Spleen (tissue), 13 donors: ENCODE results near the gene SCIN. TPM values are rescaled to one million over a fixed set of nuclear protein-coding genes. Genes with fewer than 3 reads are reported as not detected.
"Not testable (repeated sequence)": the region's sequence is repeated elsewhere in the genome, so short reads cannot be mapped to it uniquely, and the experiment has no call there.

Source experiments
- DNase-seq: peaks from one replicate; pipeline ENCODE4 v3.0.0-alpha.2; 2020
- H3K27ac ChIP-seq, 8 donors: fragments of 200-600 bp; sonication (generic) in 7 of 8; 1 replicate in 4 of 8; 2 replicates in 4 of 8; pipeline versions ENCODE4 v1.5.0 to v1.8.0; 2016 to 2021; ENCODE audit warnings: inconsistent platforms in 4 of 8, mild to moderate bottlenecking in 4 of 8, moderate library complexity in 1 of 8
- H3K27me3 ChIP-seq, 7 donors: fragments of 200-600 bp; sonication (generic) in 6 of 7; replicated peaks in 1 of 7; 1 replicate in 4 of 7; 2 replicates in 3 of 7; pipeline versions ENCODE4 v1.5.0 to v1.8.0; 2016 to 2021; ENCODE audit warnings: inconsistent platforms in 3 of 7, mild to moderate bottlenecking in 1 of 7
- H3K36me3 ChIP-seq, 6 donors: fragments of 200-600 bp; sonication (generic) in 5 of 6; 1 replicate in 4 of 6; 2 replicates in 2 of 6; pipeline versions ENCODE4 v1.5.0 to v1.8.0; 2016 to 2021; ENCODE audit warnings: inconsistent platforms in 2 of 6
- H3K4me1 ChIP-seq, 6 donors: fragments of 200-600 bp; sonication (generic) in 5 of 6; 1 replicate in 3 of 6; 2 replicates in 3 of 6; pipeline versions ENCODE4 v1.5.0 to v1.8.0; 2016 to 2021; ENCODE audit warnings: inconsistent platforms in 3 of 6
- H3K4me3 ChIP-seq, 8 donors: fragments of 200-600 bp; sonication (generic) in 7 of 8; 1 replicate in 4 of 8; 2 replicates in 4 of 8; pipeline versions ENCODE4 v1.5.0 to v1.8.0; 2016 to 2021; ENCODE audit warnings: inconsistent platforms in 4 of 8, mild to moderate bottlenecking in 4 of 8, moderate library complexity in 2 of 8
- H3K9me3 ChIP-seq, 8 donors: fragments of 200-600 bp; sonication (generic) in 7 of 8; 1 replicate in 4 of 8; 2 replicates in 4 of 8; pipeline versions ENCODE4 v1.5.0 to v1.8.0; 2016 to 2021; ENCODE audit warnings: inconsistent platforms in 4 of 8
- CTCF ChIP-seq, 11 experiments: fragments of 200-600 bp in 7 of 11; fragments of 450-650 bp in 4 of 11; sonication (generic) in 4 of 11; IDR thresholded peaks in 8 of 11; conservative IDR thresholded peaks in 3 of 11; 1 replicate in 7 of 11; 2 replicates in 4 of 11; pipeline versions ENCODE4 v1.4.0 to v1.8.0; 2016 to 2021; ENCODE audit warnings: antibody characterized with exemption in 11 of 11, inconsistent platforms in 4 of 11, mild to moderate bottlenecking in 1 of 11
- POLR2A ChIP-seq, 3 donors: fragments of 450-650 bp; IDR thresholded peaks; one replicate each; pipeline ENCODE4 v1.5.1; 2017; ENCODE audit warnings: antibody characterized with exemption in 3 of 3, mild to moderate bottlenecking in 1 of 3
- POLR2AphosphoS5 ChIP-seq, 3 donors: sonication (generic); formaldehyde crosslinking; IDR thresholded peaks; one replicate each; pipeline ENCODE4 v1.5.1; 2017; ENCODE audit warnings: antibody characterized with exemption in 3 of 3
- WGBS, 5 donors: extraction: QIAGEN DNeasy Blood & Tissue Kit in 3 of 5; methylation state at CpG; one replicate each; pipeline versions ENCODE4 v1.1.5 to v1.1.7; 2013 to 2018; 5-methylcytosine and 5-hydroxymethylcytosine counted together
- intact Hi-C: fragments of 100-400 bp; cut with DNase I; formaldehyde crosslinking; loops from one replicate; pipeline ENCODE4 v1.15.0; 2023; ENCODE audit warnings: low total_unique reads
- long read RNA-seq, 2 donors: transcript quantifications; one replicate each; lab custom pipeline, GENCODE V29; 2026
- polyA plus RNA-seq, 3 donors: library from polyadenylated mRNA; stranded (reverse); fragments of 200-250 nt; gene quantifications; one replicate each; pipeline ENCODE4 v1.2.1, GENCODE V29; 2013
- total RNA-seq, 7 donors: library from RNA; depleted of rRNA in 3 of 7; stranded (reverse); fragments of >200 nt in 3 of 7; fragmentation: NEBNext Ultra II Directional in 4 of 7; extraction: Animal tissue kit (Norgen Biotek cat#: 25700) in 4 of 7; gene quantifications; one replicate each; pipeline versions ENCODE4 v1.1.0 to v1.2.1, GENCODE V29; 2016 to 2021
- donor health status: healthy with polysubstance abuse.
- donor health status: DM: no; HTN: no; CAD: no; lungs with moderate emphysema.
- donor health status: DM: no; HTN: no; CAD: no.
- donor health status: Bipolar disorder and iron deficiency.
- donor health status: healthy.
- donor health status: DM: no; HTN: no; CAD: no.
- donor health status: DM: yes; HTN: yes; CAD: no.

SCIN gene
- 1 to 10 TPM in 1 of 7 donors, under 1 TPM in 5, not detected in 1; 0.07 to 1.4 (median 0.30) TPM for total RNA-seq
- polyA plus RNA-seq, result under 1 TPM; 0.11 to 0.42 (median 0.15) TPM
- long read RNA-seq, donor 1, result 0 reads
- long read RNA-seq, donor 2, result 0 reads

- intact Hi-C loops, result no loop called here
- H3K9me3 ChIP-seq, result no peaks in the 10 kb centered on the region
- peak; percentile 79 for DNase-seq
- no peak within 1 kb of the TSS for H3K27ac ChIP-seq
- H3K4me1 ChIP-seq, result peaks cover 10 to 20% (median 17%) of the 10 kb centered on the region in 6 donors
- no peaks in the 10 kb centered on the region for H3K36me3 ChIP-seq
- TF ChIP-seq POLR2A (IDR thresholded peaks at IDR 0.05) (no peak), CTCF (IDR thresholded peaks at IDR 0.05 in 8 of 11, conservative IDR thresholded peaks at IDR 0.05 in 3 of 11) (no peak), POLR2AphosphoS5 (IDR thresholded peaks at IDR 0.05) (no peak)
- peaks cover 0 to 42% (median 24%) of the 10 kb centered on the region in 7 donors for H3K27me3 ChIP-seq
- H3K4me3 ChIP-seq, result peak within 1 kb of the TSS in 7 of 8 donors; percentile 14 to 67 (median 32)
- WGBS, 5 donors, result 5 to 6% (median 5%) methylated on average over 42 to 74 of the region's 74 CpGs
Measured at GRCh38 chr7:12570534-12571461, at the start of gene SCIN. TSS of gene SCIN (plus strand) at chr7:12570720. CDS start at chr7:12570787, 67 bp downstream.

GRCh38 chr7:12524794-12525386 is 45.6 kb upstream of the SCIN start:
- DNase-seq, result no peak
- Histone ChIP-seq H3K9me3 (no peaks in the 10 kb centered on the region), H3K27me3 (peaks cover 0 to 13% (median 0%) of the 10 kb centered on the region in 7 donors), H3K4me3 (no peak overlapping the region), H3K4me1 (no peaks in the 10 kb centered on the region), H3K36me3 (no peaks in the 10 kb centered on the region), H3K27ac (no peak overlapping the region)
- intact Hi-C loops, result loop anchor here (5.0 to 10.0 kb wide), 2 partner anchors 100 to 737 kb away; no protein-coding TSS in a partner anchor
- TF ChIP-seq CTCF (IDR thresholded peaks at IDR 0.05 in 8 of 11, conservative IDR thresholded peaks at IDR 0.05 in 3 of 11) (peak in 10 of 11 experiments; percentile 37 to 80 (median 60)), POLR2A (IDR thresholded peaks at IDR 0.05) (no peak)
- WGBS, 5 donors, result 22 to 31% (median 27%) methylated on average over 5 of the region's 5 CpGs

- H3K27me3 ChIP-seq, result peaks cover 0 to 16% (median 0%) of the 10 kb centered on the region in 7 donors
- intact Hi-C loops, result loop anchor here (10.0 kb wide), 1 partner anchor 98 kb away; no protein-coding TSS in a partner anchor
- 84 to 92% (median 85%) methylated on average over 2 of the region's 2 CpGs for WGBS, 5 donors
- H3K36me3 ChIP-seq, H3K4me1 ChIP-seq, DNase-seq, H3K27ac ChIP-seq, H3K4me3 ChIP-seq, H3K9me3 ChIP-seq: not testable (repeated sequence)
Measured at GRCh38 chr7:12526693-12527092, 43.8 kb upstream of the SCIN start.

- H3K27me3 ChIP-seq, result peaks cover 0 to 16% (median 0%) of the 10 kb centered on the region in 7 donors
- intact Hi-C loops, result loop anchor here (10.0 kb wide), 1 partner anchor 97 kb away; no protein-coding TSS in a partner anchor
- not testable (repeated sequence) for H3K4me3 ChIP-seq, DNase-seq, H3K27ac ChIP-seq, H3K36me3 ChIP-seq, H3K4me1 ChIP-seq, H3K9me3 ChIP-seq
- WGBS, 5 donors, result 69 to 95% (median 86%) methylated on average over 1 of the region's 1 CpG
Measured at GRCh38 chr7:12527670-12528069, 42.9 kb upstream of the SCIN start.
